ENCODE measurements around the gene NEMP1. TPM values are rescaled to one million over a fixed set of nuclear protein-coding genes. Genes with fewer than 3 reads are reported as not detected.

NEMP1 gene
- total and polyA plus RNA-seq, 10 of the 15 experiments (the other 5 are each of a cell fraction or from before 2014, with no cell fraction given), result 4.0 to 45.9 (median 19.8) TPM

DNA sequence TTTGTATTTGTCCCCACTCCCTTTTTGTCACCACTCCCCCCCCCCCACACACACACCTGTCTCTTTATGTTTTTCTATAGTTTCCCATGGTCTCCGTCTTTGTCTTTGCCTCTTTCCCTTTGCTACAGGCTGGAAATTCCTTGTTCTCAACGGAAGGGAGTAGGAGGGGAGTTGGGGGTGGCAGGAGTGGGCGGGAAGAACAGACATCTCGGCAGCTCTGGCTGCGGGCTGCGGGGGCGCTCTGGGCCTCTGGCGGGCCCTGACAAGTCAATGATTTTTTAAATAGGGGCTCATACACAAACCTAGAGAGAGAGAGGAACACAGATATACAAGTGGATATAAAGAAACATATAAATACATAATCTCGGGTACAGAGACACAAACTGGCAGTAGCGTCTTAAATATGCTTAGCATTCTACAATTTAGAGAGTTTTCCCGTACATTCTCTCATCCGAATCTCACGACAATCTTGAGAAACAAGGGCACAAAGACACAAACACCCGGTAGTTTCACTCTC lies 8.0 kb upstream of the NEMP1 start (continued):
- 0 out of 2 replicates have a peak, but pooled peaks have one; percentile 25 for TF ChIP-seq POLR2AphosphoS2 (IDR thresholded peaks at IDR 0.05; ENCODE audit: low read depth, low read length)
- no peak for TF ChIP-seq ATF2 (IDR thresholded peaks at IDR 0.05; ENCODE audit: low read length)
- TF ChIP-seq, protein P1, sequence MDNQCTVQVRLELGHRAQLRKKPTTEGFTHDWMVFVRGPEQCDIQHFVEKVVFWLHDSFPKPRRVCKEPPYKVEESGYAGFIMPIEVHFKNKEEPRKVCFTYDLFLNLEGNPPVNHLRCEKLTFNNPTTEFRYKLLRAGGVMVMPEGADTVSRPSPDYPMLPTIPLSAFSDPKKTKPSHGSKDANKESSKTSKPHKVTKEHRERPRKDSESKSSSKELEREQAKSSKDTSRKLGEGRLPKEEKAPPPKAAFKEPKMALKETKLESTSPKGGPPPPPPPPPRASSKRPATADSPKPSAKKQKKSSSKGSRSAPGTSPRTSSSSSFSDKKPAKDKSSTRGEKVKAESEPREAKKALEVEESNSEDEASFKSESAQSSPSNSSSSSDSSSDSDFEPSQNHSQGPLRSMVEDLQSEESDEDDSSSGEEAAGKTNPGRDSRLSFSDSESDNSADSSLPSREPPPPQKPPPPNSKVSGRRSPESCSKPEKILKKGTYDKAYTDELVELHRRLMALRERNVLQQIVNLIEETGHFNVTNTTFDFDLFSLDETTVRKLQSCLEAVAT (IDR thresholded peaks at IDR 0.05), result no peak
- no peak for TF ChIP-seq RAD21 (IDR thresholded peaks at IDR 0.05; ENCODE audit: insufficient read depth, low read depth, low read length)
- peak; percentile 27; the same call in 1 of the 2 replicates for TF ChIP-seq ZBTB40 (IDR thresholded peaks at IDR 0.05; ENCODE audit: borderline replicate concordance)
- peak; percentile 7; the same call in 1 of the 2 replicates for TF ChIP-seq MTA2 (IDR thresholded peaks at IDR 0.05; ENCODE audit: low read depth)
- no peak for TF ChIP-seq NFYA (IDR thresholded peaks at IDR 0.05; ENCODE audit: borderline replicate concordance, low read depth, low read length)
- TF ChIP-seq, protein P2, sequence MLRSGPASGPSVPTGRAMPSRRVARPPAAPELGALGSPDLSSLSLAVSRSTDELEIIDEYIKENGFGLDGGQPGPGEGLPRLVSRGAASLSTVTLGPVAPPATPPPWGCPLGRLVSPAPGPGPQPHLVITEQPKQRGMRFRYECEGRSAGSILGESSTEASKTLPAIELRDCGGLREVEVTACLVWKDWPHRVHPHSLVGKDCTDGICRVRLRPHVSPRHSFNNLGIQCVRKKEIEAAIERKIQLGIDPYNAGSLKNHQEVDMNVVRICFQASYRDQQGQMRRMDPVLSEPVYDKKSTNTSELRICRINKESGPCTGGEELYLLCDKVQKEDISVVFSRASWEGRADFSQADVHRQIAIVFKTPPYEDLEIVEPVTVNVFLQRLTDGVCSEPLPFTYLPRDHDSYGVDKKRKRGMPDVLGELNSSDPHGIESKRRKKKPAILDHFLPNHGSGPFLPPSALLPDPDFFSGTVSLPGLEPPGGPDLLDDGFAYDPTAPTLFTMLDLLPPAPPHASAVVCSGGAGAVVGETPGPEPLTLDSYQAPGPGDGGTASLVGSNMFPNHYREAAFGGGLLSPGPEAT (IDR thresholded peaks at IDR 0.05; ENCODE audit: low read depth), result peak; percentile 51; the same call in 1 of the 2 replicates
- peak in 1 of 2 experiments; percentile 97; a peak in 2 of 3 replicates for TF ChIP-seq EGR1 (IDR thresholded peaks at IDR 0.05; ENCODE audit: borderline replicate concordance in 1 of 2, low read depth in 2 of 2, low read length in 2 of 2)
- peak; percentile 35 to 45 (median 45); a peak in 5 of 6 replicates for TF ChIP-seq CTCF (IDR thresholded peaks at IDR 0.05 in 2 of 3, conservative IDR thresholded peaks at IDR 0.05 in 1 of 3; ENCODE audit: control insufficient read depth in 2 of 3, extremely low read depth in 1 of 3, insufficient read depth in 1 of 3, low read depth in 3 of 3, low read length in 3 of 3)
- peak; percentile 57 to 72; a peak in 2 of 4 replicates for TF ChIP-seq IKZF2 (IDR thresholded peaks at IDR 0.05)
